ENCODE data around the gene SNX33.

- TF ChIP-seq, protein P1, sequence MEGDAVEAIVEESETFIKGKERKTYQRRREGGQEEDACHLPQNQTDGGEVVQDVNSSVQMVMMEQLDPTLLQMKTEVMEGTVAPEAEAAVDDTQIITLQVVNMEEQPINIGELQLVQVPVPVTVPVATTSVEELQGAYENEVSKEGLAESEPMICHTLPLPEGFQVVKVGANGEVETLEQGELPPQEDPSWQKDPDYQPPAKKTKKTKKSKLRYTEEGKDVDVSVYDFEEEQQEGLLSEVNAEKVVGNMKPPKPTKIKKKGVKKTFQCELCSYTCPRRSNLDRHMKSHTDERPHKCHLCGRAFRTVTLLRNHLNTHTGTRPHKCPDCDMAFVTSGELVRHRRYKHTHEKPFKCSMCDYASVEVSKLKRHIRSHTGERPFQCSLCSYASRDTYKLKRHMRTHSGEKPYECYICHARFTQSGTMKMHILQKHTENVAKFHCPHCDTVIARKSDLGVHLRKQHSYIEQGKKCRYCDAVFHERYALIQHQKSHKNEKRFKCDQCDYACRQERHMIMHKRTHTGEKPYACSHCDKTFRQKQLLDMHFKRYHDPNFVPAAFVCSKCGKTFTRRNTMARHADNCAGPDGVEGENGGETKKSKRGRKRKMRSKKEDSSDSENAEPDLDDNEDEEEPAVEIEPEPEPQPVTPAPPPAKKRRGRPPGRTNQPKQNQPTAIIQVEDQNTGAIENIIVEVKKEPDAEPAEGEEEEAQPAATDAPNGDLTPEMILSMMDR (conservative IDR thresholded peaks at IDR 0.05; ENCODE audit: low read depth, low read length): no peak
- no peak for TF ChIP-seq EZH2 (IDR thresholded peaks at IDR 0.05; ENCODE audit: low read length, unreplicated experiment)
Measured at GRCh38 chr15:75675579-75676404, 28.1 kb downstream of the SNX33 start.

Measured in PC-3 (cell line).